GM21423 (cell line): ENCODE results near the gene MBNL1.

Source experiments
- ATAC-seq: cut with Tn5 transposase; IDR thresholded peaks from one replicate; pipeline ENCODE4 v1.9.1; 2021; ENCODE audit warnings: mild to moderate bottlenecking, moderate library complexity; ENCODE audit not compliant: unreplicated experiment

The MBNL1 gene

DNA sequence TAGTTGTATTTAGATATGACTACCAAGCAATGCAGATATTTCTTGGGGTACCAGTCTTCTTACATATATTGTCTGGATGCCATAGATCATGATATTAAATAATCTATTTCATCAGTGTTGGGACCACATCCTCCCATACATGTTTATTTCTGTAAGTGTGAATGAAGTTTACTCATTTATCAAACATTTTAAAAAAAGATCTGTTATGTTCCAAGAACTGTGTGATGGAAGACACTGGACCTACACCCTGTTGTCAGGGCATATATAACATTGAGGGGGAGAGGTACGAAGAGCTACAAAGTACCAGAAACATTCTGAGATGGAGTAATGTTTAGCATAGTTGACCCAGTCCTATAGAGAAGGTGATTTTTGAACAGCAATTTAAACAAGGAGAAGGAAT, 26.6 kb downstream of the MBNL1 start:
- ATAC-seq, result no peak

DNA sequence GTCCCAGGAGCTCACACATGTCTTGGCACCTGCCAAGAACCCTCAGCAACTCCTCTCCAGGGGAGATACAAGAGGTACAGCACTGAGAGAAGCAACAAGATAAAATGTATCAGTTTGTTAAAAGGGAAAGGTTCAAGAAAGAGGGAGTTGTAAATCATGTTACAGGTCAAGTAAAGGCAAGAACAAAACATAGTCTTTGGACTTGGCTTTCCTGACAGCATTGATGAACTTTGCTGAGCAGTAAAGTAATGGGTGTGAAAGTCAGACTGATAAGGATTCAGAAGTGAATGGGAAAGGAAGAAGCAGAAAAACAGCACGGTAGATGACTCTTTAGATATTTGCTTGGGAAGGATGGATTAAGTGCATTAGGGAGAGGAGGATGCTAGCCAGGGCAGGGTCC, 27.1 kb downstream of the MBNL1 start:
- no peak for ATAC-seq

DNA sequence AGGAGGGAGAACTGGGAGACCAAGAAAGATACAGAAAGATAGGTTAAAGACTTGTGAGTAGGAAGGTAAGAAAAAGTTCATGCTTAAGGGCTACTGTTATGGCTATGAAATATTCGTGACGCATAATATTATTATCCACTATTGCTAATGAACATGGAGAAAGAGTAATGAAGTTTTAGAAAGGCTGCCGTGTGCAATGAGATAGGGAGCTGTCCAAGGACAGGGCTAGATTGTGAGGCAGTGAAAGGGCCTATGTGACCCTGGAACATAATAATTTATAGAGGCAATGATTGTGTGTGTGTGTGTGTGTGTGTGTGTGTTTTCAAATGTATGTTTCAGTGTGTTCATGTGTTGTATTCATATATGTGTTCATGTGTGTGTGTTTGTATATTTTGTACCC, 27.7 kb downstream of the MBNL1 start:
- ATAC-seq, result no peak

DNA sequence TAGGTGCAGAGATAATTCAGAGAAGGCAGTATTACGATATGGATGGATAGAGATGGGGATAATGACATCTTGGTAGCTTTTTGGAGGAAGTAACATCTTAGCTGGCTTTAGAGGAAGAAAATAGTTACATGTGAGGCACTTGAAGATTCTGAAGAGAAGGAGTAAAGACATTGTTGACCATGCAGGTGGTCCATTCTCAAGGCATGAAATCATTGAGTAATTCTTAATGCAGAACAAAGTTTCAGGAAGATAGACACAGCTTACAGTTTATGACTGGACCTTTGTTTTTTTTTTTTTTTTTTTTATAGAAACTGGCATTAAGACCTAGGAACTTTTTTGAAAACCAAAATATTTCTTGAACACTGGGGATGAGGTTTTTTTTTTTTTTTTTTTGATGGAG, 28.2 kb downstream of the MBNL1 start:
- no peak for ATAC-seq

DNA sequence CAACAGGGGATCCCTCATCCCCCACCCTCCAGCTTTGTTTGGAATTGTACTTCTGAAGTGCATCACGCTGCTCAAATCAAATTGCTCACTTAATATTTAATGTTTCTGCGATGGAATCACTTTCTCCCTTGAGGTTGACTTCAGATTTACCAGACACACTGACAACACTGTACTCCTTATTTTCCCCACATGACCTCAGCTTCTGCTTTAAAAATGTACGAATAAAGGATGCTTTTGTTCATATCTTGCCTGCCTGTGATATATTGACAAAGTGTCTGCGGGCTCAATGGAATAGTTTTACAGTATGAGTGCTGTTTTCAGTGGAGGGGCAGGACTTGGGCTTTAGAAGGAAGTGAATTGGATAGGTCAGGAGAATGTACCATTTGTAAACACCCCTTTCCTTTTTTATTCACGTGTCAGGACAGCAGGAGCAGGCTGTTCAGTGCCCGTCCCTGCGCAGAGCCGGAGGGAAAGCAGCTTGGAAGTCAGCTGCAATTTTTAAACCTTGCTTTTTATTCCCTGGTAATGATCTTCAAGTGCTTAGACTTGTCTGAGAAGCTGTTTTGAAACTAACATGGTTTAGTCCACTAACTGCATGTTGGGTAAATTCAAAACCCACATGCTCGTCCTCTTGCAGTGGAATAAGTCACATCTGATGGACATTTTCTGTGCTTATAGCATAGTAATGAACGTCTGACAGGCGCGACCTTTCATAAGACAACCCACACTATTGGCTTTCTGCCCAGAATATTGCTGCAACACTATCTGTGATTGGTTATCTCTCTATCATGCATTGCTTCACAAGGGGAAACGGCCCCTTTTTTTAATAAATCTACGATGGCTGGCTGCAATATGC, 29.9 kb downstream of the MBNL1 start:
- ATAC-seq, result peak; percentile 51

DNA sequence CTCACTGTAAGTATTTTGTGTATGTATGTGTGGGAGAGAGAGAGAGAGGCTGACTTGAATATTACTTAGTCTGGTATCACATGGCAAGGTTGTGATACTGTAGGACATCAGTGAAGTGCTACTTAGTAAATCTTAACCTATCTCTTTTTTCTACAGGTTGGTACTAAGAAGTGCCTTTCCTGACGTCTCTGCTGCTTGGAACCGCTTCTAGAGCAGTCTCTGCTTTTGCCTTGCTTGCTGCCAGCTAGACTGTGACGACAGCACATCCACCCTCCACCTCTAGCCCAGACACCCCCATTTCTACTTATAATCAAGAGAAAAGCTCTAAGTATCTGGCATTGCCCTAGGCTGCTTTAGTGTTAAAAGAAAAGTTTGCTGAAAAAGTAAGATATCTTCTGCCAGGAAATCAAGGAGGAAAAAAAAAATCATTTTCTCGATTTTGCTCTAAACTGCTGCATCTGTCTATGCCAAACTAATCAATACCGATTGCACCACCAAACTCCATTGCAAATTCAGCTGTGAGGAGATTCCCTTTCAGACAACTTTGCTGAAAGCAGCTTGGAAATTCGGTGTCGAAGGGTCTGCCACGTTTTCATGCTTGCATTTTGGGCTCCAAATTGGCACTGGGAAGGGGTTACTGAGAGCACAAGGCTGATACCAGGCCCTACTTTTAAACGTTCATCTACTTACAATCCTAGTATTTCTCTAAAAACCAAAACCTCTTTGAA, 30.7 kb downstream of the MBNL1 start:
- ATAC-seq, result no peak

DNA sequence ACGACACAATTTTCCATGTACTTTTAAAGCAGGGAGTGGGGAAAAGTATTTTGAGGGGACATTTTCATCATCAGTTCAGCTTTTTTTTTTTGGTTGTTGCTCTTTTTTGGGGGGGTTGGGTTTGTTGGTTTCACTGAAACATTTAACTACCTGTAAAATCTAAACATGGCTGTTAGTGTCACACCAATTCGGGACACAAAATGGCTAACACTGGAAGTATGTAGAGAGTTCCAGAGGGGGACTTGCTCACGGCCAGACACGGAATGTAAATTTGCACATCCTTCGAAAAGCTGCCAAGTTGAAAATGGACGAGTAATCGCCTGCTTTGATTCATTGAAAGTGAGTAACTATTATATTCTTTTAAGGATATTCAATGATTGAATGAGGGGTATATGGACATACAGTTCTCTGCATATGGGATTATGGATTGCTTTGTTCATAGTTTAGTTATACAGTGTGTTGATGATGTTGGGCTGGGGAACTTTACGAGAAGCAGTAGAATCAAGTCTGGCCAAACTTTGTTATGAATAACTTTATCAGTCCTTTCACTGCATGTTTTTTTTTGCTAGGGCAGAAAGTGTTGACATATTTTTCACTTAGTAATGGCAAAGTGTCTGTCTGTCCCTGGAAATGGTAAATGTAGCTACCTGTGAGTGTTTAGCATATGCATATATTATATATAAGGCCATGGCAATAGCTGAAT, 31.5 kb downstream of the MBNL1 start:
- no peak for ATAC-seq

DNA sequence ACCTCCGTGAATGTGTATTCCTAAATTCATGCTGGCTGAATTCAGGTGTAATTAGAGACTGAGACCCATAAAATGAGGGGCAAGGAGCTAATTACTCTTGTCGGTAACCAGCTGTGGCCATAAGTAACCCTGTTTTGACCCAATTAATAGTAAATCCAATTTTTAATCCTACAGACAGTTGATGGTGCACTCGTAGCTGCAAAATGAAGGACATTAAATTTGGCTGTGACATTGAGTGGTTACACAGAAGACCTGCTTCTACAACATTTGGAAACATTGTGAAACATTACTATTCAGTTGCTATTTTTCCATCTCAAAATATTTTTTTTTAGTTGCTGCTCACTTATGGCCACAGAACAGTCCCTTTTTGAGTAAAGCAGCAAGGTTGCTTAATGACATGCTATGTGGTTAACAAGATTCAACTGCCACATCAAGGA, 33.0 kb downstream of the MBNL1 start:
- no peak for ATAC-seq

DNA sequence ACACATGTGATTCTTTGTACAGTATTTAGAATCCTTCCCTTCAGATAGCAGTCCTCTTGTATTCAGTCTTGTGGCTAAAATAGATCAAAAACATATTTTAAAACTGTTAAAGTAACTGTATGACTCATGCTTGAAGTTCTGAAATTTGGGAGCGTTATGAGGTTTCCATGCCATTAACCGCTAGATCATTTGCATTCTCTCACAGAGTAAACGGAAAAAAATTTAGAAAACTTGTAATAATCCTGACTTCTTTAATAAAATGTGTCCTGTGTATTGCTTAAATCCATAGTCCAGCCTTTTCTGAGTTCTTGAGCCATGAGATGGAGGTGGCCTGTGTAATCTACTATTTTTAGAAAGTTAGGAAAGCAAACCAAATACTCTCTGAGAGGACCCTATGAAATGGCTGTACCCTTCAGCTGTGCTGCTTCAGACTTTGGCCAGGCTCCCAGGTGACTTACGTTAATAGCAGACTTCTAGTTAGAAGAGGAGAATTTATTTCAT, 33.8 kb downstream of the MBNL1 start:
- peak; percentile 68 for ATAC-seq

DNA sequence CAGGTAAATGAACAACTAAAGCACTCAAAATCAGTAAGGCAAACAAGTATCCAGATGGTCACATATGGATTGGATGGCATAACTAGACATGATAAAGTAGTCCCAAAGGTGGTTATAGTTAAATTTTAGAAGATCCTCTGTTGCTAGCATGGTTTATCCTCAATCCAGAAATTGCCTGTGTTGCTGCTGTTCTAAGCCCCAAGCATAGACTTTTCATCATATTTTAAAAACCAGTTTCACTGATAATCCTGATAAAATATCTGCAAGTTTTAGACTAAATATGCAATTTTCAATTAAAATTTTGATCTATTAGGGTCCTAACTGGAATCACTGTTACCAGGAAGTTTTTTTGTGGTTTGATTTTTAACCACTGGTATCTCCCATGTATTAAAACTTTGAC, 35.4 kb downstream of the MBNL1 start:
- ATAC-seq, result no peak

DNA sequence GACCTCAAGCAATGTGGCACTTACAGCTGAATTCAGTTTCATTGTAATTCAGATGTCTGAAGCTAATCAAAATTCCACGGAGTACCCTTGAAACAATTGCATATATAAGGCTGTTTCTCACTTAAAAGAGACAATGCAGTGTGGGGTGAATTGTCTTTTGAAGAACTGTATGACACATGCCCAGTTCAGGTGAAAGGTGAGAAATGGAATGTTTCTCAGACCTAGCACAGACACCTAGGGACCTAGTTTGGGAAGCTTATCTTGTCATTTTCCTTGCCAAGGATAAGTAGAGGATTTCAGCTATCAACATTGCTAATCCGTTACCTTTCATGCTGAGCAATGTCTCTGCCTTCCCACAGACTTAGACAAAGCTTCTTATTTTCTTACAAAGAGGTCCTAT, 36.3 kb downstream of the MBNL1 start:
- no peak for ATAC-seq

DNA sequence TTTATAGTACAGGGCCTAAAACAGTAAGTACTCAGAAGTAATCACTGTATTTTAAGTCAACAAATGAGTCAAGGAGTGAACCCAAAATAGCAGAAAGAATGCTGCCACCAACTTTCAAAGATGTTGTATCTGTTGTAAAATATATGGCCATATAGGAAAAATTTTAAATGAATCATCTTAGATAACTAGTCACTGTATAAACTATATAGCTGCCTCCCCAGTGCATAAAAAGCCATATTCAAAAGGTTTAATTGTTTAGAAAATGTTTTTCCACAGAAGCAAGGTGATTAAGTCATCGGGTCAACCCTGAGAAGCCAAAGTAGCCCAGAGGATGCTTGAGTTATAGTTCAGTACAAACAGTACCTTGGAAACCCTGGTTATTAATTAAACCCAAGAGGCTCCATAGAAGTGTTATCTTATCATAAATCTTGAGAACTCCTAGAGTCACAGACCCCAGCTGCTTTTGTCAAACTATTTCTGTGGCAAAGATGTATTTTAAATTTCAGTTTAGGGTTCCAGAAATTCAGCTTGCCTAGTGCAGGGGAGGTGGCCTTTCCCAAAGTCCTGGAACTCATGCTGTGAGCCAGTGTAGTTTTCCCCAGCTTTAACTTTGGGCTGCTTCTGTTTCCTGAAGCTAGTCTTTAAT, 39.2 kb downstream of the MBNL1 start:
- ATAC-seq, result no peak

DNA sequence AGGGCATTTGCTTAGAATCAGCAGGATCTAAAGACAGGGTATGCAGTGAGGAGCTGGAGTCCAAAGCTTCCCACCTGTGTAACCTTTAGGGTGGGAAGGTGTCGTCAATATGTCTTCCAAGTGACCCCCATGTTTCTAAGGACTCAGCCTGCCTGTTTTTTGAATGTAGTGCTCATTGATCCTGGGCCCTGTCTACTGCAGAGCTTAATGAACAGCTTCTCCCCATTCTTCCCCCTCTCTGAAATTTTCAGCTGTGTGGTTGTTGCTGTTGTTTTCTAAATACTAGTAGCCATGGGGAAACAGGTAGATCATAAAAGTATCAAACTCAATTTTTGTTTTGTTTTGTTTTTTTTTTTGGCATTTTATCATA, 39.7 kb downstream of the MBNL1 start:
- ATAC-seq, result no peak

DNA sequence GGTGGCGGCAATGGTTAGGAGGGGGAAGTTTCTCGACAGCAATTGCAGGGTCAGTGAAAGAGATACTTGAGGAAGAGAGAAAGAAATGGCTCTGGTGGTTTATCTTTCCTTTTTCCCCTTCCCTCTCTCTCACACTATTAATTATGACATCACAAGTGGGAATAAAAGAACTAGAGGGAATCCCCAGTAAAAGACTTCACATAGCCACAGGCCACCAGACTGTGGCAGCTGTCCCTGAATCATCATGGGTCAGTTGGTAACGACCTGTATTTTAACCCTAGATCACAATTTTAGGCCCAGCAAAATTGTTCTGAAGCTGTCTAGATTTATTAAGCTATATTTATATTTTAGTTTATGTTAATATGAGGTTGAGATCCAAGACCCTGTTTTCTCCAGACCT, 40.3 kb downstream of the MBNL1 start:
- no peak for ATAC-seq

DNA sequence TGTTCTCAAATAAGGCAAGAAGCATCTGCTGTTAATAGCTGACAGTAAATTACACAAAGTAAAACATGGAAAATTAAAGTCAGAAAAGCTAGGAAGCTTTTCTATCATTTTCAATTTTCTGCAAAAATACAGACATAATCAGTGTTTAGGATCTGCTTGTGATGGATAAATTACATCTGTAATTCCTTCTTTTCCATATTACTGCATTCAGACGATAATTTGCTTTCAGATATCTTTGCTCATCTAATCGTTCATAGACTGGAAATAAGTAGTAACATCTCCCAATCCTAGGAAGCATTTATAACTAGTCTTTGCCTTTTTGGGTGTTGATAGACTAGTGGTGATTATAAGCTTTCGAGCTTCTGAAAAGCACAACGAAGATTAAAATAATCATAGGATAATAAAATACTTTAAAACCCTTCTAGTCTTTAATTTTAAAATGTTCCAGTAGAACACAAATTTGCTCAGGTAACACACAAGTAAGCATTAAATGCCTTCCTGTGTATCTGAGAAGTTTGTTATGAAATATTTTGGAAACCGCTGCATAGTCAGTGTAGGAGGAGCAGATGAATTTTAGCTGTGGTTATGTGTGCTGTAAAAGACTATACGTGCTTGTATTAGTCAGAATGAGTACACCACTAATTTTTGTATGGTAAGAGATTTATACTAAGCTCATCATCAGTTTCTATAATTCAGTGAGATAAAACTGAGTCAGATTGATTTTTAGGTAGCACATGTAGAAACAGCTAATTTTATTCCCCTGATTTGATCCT, 41.0 kb downstream of the MBNL1 start:
- no peak for ATAC-seq

DNA sequence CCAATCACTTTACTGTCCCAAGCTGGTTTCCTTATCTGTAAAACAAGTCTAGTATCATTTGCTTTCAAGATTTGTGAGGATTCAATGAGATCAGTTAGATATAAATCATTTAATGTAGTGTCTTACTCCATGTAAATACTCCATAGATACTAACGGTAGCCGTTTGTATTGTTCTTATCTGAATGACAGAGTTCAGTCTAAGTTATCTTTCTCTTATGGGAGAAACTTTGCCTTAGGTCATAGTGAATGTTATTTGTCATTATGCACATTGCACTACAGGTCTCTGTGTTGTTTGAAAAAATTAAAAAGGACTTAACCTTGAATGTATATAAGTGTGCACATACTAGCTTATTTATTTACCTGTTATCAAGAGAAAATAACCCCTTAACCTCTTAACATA, 44.7 kb downstream of the MBNL1 start:
- ATAC-seq, result no peak

DNA sequence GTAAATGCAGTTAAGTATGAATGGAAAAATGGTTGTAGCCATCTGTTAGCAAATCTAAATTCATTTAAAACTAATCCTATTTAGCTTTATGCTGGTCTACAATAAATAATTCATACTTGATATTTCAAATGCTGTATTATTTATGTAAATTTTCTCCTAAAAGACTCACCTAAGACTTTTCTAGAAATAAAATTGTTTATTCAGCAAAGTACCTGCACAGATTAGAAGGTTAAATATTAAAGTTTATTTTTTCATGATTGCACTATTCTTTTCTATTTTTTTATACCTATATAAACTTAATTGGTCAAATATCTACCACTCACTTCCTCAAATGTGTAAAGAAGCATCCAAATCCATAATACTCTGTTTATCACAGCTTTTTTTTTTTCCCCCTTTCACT, 45.2 kb downstream of the MBNL1 start:
- ATAC-seq, result no peak

DNA sequence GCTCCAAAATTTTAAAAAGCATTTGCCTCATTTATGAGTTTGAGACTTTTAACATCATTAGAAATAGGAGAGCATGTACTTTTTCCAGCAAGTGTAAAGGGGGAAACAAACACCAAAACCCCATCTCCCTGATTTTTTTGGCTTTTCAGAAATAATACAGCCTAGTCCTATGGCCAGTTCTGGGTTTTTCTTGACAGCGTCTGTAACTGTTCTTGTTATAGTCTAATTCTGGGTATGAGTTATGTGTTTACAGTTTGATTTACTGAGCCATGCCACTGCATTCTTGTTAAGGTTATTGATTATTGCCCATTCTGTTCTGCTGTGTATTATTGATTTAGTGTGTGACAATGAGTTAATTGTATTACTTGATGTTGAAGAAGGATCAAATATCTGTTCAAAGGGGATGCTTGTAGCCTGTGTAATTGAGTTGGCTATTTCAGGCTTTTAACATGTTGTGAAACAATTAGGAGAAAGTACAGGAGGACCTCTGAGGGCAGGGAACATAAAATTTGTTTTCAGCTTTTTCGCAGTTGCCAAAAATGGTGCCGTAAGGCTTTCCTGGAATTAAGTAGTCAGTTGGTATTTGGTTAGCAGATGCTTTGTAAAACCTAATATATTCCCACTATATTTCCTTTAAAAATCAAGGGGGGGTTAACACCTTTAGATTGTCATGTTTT, 46.1 kb downstream of the MBNL1 start:
- ATAC-seq, result no peak

DNA sequence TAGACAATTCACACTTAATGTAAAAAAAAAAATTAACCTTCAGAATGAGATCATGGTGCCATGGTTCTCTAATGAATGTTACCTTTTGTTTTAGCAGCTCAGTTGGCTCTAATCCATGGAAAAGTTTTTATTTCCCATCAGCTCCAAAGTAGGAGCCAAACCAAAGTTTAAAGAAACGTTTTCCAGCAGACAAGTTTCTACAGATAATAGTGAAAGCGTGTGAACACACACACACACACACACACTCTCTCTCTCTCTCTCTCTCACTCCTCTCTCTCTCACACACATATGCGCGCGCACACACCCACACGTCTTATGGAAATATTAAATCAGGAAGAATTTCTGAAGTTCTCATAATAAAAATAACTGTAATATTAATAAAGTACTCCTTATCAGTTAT, 46.9 kb downstream of the MBNL1 start:
- ATAC-seq, result no peak

DNA sequence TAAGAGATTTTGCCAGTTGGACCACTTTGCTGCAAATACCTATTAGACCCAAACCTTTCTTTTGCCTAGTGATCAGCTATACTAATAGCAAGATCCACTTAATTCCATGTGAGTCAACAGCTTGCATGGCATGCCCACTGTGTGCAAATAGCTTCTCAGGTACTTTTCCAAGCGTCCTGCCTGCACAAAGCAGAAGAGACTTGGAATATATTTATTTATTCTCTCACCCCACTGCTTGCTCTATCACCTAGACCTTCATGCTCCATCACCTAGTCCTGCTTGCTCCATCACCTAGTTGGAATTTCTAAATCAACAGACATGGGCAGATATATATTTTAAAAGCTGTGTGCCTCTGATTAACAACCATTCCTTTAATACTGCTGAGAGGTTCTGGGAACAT, 47.6 kb downstream of the MBNL1 start:
- ATAC-seq, result no peak
